C4-2B (cell line): ENCODE data around the gene PSAP.
"Not testable (repeated sequence)": the region's sequence is repeated elsewhere in the genome, so short reads cannot be mapped to it uniquely, and the experiment has no call there.

Experiments
- H3K27ac ChIP-seq: fragments of 450-650 bp; 2 replicates; pipeline ENCODE4 v1.5.1; 2017
- ZFX ChIP-seq: fragments of 450-650 bp; IDR thresholded peaks from 2 replicates; pipeline ENCODE4 v1.6.1; 2017
- TF ChIP-seq, protein P1 (sequence below): fragments of 450-650 bp; conservative IDR thresholded peaks from 2 replicates; pipeline ENCODE4 v1.5.1; 2017; ENCODE audit warnings: mild to moderate bottlenecking

PSAP gene

DNA sequence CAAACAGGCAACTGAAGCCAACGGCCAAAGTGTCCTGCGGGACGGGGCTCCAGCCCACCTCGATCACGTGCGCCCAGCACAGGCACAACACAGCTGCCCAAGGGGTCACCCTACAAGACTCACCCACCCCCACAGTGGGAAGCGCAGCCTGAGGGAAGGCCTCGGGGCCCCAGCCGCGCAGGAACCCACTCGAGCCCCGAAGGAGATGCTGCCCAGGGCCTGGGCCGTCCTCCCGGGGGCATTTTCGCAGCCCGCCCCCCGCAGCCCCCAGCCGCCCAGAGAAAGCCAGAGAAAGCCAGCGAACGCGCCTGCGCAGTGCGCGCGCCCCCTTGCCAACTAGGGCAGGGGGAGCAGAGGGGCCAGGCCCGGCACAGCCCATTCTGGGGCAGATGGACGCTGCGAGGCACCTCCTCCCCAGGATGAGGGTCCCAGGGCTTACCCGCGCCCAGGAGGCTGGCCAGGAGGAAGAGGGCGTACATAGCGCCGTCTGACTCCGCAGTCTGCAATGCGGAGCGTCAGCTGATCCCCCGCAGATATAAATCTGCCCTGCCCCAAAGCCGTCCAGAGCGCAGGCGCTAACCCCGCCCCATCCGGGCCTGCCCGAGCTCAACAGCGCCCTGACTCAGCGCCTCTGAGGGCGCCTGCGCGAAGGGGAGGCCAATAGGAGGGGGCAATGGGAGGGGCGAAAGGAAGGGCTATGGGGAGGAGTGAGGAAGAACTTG, at the start of gene PSAP:
Gene PSAP, minus strand, starts transcription at position 509 of the 722 bp plus-strand sequence. Its CDS starts 30 bp downstream, at position 479.
- H3K27ac ChIP-seq = peak within 1 kb of the TSS; percentile 95
- TF ChIP-seq, protein P1, sequence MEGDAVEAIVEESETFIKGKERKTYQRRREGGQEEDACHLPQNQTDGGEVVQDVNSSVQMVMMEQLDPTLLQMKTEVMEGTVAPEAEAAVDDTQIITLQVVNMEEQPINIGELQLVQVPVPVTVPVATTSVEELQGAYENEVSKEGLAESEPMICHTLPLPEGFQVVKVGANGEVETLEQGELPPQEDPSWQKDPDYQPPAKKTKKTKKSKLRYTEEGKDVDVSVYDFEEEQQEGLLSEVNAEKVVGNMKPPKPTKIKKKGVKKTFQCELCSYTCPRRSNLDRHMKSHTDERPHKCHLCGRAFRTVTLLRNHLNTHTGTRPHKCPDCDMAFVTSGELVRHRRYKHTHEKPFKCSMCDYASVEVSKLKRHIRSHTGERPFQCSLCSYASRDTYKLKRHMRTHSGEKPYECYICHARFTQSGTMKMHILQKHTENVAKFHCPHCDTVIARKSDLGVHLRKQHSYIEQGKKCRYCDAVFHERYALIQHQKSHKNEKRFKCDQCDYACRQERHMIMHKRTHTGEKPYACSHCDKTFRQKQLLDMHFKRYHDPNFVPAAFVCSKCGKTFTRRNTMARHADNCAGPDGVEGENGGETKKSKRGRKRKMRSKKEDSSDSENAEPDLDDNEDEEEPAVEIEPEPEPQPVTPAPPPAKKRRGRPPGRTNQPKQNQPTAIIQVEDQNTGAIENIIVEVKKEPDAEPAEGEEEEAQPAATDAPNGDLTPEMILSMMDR = no peak
- TF ChIP-seq ZFX = no peak

DNA sequence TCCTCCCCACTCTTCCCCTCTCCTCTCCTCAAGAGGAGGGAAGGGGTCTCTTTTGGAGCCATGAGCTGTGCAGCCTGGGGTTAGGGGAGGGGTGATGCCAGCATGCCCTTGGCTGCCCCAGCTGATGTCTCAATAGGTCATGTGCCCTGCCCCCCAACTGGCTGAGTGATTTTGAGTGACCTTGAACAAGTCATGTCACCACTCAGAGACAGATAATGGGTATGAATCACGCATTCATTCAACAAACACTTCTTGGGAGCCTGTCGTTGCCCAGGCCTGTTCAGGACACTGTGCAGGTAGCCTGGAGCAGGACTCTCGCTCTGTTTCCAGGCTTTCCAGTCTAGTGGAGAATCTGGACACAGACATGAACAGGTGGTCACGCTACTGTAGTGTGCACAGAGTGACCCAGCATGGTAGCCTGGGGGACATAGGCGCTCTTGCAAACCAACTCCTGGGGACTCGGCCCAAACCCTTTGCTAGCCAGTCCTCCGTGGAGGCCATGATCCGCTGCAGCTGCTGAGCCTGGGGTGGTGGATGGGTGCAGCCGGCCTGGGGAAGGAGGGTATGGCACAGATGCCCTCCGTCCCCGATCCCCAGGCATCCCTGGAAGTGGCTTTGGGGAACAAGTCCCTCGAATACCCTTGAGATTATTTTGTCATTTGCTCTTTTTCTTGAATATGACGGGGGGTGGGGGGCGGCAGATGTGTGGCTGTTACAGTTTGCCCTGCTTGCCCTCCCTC, 49.6 kb upstream of the PSAP start:
- TF ChIP-seq, protein P1 = no peak
- TF ChIP-seq ZFX = no peak
- no peak overlapping the region for H3K27ac ChIP-seq

DNA sequence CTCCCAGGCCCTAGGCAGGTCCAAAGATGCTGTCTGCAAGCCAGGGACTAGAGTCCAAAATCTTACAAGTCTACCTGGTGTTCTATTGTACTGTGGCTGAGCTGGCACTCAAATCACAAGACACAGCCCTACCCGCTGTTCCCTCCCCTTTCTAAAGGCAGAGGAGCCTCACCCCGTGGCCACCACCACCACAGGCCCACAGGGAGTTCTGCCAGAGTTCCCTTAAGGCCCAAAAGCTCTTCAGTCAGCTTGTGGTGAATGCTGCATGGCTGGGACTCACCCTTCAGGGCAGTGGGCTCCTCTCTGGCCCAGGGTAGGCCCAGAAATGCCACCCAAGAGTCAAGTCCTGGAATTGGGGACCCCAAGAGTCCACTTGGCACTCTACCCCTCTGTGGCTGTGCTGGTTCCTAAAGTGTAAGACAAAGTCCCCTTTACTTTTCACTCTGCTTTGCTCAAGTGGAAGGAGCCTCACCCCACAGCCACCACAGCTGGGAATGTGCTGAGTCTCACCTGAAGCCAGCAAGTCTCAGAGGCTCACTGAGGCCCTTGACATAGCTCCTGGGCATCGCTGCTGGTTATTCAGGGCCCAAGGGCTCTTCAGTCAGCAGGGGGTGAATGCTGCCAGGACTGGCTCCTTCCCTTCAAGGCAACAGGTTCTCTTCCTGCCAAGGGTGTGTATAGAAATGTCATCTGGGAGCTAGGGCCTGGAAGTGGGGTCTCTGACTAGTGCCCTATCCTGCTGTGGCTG, 48.8 kb upstream of the PSAP start:
- TF ChIP-seq, protein P1 = no peak
- no peak for TF ChIP-seq ZFX
- H3K27ac ChIP-seq = no peak overlapping the region

DNA sequence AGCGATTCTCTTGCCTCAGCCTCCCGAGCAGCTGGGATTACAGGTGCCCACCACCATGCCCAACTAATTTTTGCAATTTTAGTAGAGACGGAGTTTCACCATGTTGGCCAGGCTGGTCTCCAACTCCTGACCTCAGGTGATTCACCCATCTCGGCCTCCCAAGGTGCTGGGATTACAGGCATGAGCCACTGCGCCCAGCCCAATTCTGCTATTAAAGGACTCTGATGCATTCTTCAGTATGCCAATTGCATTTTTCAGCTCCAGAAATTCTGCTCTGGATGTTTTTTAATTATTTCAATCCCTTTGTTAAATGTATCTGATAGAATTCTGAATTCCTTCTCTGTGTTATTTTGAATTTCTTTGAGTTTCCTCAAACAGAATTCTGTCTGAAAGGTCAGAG, 47.3 kb upstream of the PSAP start:
- not testable (repeated sequence) for H3K27ac ChIP-seq

DNA sequence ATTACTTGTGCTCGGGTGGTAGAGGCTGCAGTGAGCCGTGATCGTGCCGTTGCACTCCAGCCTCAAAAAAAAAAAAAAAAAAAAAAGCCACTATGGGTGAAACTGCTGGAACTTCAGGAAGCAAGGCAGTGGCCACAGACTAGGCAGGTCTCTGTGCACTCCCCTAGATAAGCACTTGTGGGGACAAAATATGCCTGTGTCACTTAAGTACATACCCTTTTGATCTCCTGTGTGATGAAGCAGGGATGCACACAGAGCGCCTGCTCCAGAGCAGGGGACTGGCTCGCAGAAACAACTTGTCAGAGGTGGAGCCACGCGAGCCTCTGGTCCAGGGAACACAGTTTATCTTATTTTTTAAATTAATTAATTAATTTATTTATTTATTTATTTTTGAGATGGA, 42.9 kb upstream of the PSAP start:
- TF ChIP-seq ZFX = no peak
- TF ChIP-seq, protein P1 = no peak
- H3K27ac ChIP-seq = no peak overlapping the region

DNA sequence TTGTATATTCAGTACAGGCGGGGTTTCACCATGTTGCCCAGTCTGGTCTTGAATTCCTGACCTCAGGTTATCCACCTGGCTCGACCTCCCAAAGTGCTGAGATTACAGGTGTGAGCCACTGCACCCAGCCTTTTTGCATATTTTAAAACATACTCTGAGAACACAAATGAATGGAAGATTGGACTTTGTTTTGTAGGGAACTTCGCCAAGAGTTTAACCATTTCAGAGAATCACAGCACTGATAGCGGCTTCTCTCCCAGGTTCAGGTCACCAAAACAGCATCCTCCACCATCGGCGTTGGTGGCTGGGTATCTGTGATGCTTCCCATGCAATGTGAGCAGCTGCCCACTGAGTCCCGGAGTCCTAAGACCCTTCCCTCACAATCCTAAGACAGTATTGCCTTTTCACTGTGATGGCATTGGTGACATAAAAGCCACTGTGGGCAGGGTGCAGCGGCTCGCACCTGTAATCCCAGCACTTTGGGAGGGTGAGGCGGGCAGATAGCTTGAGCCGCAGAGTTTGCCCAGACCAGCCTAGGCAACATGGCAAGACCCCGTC, 42.3 kb upstream of the PSAP start:
- no peak for TF ChIP-seq ZFX
- TF ChIP-seq, protein P1 = no peak
- H3K27ac ChIP-seq = no peak overlapping the region

DNA sequence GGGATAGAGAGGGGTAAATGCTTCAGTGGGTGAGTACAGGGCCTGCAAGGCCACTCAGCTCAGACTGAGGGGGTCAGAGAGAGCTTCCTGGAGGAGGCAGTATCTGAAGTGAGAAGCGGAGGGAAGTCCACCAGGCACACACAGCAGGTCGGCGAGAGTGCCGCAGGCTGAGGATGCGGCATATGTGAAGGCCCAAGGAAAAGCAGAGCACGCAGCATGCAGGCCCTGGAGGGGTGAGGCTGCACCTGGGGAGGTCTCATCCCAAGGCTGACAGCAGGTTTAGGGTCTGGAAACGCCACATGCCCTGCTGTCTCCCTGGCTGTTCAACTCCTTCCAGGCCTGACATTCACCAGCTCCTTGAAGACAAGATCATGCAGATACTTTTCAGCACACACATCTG, 40.4 kb upstream of the PSAP start:
- no peak overlapping the region for H3K27ac ChIP-seq
- TF ChIP-seq ZFX = no peak
- TF ChIP-seq, protein P1 = no peak
